Smooth muscle cell (in vitro differentiated cells): ENCODE measurements around the gene SLAMF6. TPM values are rescaled to one million over a fixed set of nuclear protein-coding genes. Genes with fewer than 3 reads are reported as not detected.

ENCODE experiments used
- DNase-seq: peaks from one replicate; lab custom pipeline; 2025; ENCODE audit not compliant: unreplicated experiment; lab: John Stamatoyannopoulos, UW
- H2AFZ ChIP-seq: fragments of 200-600 bp; sonication (generic); 2 replicates; pipeline ENCODE4 v1.6.0; 2016; ENCODE audit warnings: antibody characterized with exemption, low read depth, mild to moderate bottlenecking
- H3F3A ChIP-seq: fragments of 200-600 bp; sonication (generic); 2 replicates; pipeline ENCODE4 v1.6.0; 2017; ENCODE audit warnings: antibody characterized with exemption, low read depth
- H3K27ac ChIP-seq: fragments of 200-600 bp; sonication (generic); 2 replicates; pipeline ENCODE4 v1.5.1; 2016; ENCODE audit warnings: low read depth, mild to moderate bottlenecking
- H3K27me3 ChIP-seq: fragments of 200-600 bp; sonication (generic); 2 replicates; pipeline ENCODE4 v1.6.1; 2016; ENCODE audit warnings: low read depth, mild to moderate bottlenecking
- H3K36me3 ChIP-seq: fragments of 200-600 bp; sonication (generic); 2 replicates; pipeline ENCODE4 v1.5.1; 2016; ENCODE audit warnings: low read depth
- H3K4me1 ChIP-seq: fragments of 200-600 bp; sonication (generic); 2 replicates; pipeline ENCODE4 v1.5.1; 2016; ENCODE audit warnings: low read depth
- H3K4me2 ChIP-seq: fragments of 200-600 bp; sonication (generic); 2 replicates; pipeline ENCODE4 v1.6.0; 2016; ENCODE audit warnings: mild to moderate bottlenecking
- H3K4me3 ChIP-seq: fragments of 200-600 bp; sonication (generic); 2 replicates; pipeline ENCODE4 v1.5.1; 2016; ENCODE audit warnings: mild to moderate bottlenecking
- H3K79me2 ChIP-seq: fragments of 200-600 bp; sonication (generic); 2 replicates; pipeline ENCODE4 v1.6.0; 2016; ENCODE audit warnings: low read depth, mild to moderate bottlenecking
- H3K9ac ChIP-seq: fragments of 200-600 bp; sonication (generic); 2 replicates; pipeline ENCODE4 v1.6.0; 2016; ENCODE audit warnings: low read depth
- H3K9me3 ChIP-seq: fragments of 200-600 bp; sonication (generic); replicated peaks from 2 replicates; pipeline ENCODE4 v1.5.1; 2016; ENCODE audit warnings: low read depth
- H4K20me1 ChIP-seq: fragments of 200-600 bp; sonication (generic); 2 replicates; pipeline ENCODE4 v1.6.0; 2016; ENCODE audit warnings: low read depth
- WGBS: methylation state at CpG from one replicate; pipeline ENCODE4 v1.1.7; 2016; ENCODE audit warnings: low lambda C conversion rate; 5-methylcytosine and 5-hydroxymethylcytosine counted together
- polyA plus RNA-seq: library from polyadenylated mRNA; unstranded; fragments of >200 nt; fragmentation: Nextera tagmentation; extraction: Ambion mirVana; gene quantifications from 2 replicates; pipeline ENCODE4 v1.2.1, GENCODE V29; 2016
- total RNA-seq: library from RNA; depleted of rRNA; stranded (reverse); fragments of >200 nt; gene quantifications from 2 replicates; pipeline ENCODE4 v1.2.3, GENCODE V29; 2014
- TF ChIP-seq, protein P1 (sequence below): fragments of 200-600 bp; sonication (generic); IDR thresholded peaks from 2 replicates; pipeline ENCODE4 v1.5.1; 2017; ENCODE audit warnings: borderline replicate concordance, mild to moderate bottlenecking, antibody characterized with exemption; ENCODE audit not compliant: insufficient read depth, poor library complexity, severe bottlenecking

Gene SLAMF6
- total and polyA plus RNA-seq, 2 experiments from 2014 or later, result not detected

DNA sequence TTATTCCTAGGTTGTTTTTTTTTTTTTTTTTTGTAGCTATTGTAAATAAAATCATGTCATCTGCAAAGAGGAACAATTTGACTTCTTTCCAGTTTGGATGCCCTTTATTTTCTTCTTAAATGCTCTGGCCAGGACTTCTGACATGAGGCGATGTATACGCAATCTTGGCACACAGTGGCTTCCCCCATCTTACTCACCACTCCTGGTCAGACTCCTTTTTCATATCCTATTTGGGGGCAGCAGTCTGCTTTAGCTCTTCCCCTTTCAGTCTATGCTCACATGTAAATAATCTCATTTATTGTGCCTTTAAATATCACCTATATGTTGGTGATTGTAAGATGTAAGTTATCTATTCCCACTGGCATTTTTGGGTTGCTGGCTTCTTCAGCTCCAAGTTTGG, 56.1 kb downstream of the SLAMF6 start:
- H2AFZ ChIP-seq, result no peak overlapping the region
- H3K9me3 ChIP-seq, result no peaks in the 10 kb centered on the region
- H3K27ac ChIP-seq, result no peak overlapping the region
- TF ChIP-seq, protein P1, sequence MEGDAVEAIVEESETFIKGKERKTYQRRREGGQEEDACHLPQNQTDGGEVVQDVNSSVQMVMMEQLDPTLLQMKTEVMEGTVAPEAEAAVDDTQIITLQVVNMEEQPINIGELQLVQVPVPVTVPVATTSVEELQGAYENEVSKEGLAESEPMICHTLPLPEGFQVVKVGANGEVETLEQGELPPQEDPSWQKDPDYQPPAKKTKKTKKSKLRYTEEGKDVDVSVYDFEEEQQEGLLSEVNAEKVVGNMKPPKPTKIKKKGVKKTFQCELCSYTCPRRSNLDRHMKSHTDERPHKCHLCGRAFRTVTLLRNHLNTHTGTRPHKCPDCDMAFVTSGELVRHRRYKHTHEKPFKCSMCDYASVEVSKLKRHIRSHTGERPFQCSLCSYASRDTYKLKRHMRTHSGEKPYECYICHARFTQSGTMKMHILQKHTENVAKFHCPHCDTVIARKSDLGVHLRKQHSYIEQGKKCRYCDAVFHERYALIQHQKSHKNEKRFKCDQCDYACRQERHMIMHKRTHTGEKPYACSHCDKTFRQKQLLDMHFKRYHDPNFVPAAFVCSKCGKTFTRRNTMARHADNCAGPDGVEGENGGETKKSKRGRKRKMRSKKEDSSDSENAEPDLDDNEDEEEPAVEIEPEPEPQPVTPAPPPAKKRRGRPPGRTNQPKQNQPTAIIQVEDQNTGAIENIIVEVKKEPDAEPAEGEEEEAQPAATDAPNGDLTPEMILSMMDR, result no peak
- H3K36me3 ChIP-seq, result no peaks in the 10 kb centered on the region
- no peaks in the 10 kb centered on the region for H3K79me2 ChIP-seq
- DNase-seq, result no peak
- H3F3A ChIP-seq, result no peaks in the 10 kb centered on the region
- 98% methylated on average over 2 of the region's 2 CpGs for WGBS
- no peaks in the 10 kb centered on the region for H3K27me3 ChIP-seq
- H3K4me3 ChIP-seq, result no peak overlapping the region
- no peak overlapping the region for H3K9ac ChIP-seq
- H4K20me1 ChIP-seq, result no peaks in the 10 kb centered on the region
- no peak overlapping the region for H3K4me2 ChIP-seq
- H3K4me1 ChIP-seq, result no peaks in the 10 kb centered on the region

DNA sequence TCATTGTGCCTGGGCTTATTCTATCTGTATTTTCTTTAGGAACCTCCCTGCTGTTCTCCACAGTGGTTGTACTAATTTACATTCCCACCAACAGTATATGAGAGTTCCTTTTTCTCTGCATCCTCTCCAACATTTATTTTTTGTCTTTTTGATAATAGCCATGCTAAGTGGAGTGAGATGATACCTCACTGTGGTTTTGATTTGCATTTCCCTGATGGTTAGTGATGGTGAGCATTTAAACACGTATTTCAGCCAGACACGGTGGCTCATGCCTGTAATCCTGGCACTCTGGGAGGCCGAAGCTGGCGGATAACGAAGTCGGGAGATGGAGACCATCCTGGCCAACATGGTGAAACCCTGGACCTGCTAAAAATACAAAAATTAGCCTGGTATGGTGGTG, 57.9 kb downstream of the SLAMF6 start:
- Histone ChIP-seq H3K27ac (no peak overlapping the region), H3K4me3 (no peak overlapping the region), H3K27me3 (no peaks in the 10 kb centered on the region), H3K36me3 (no peaks in the 10 kb centered on the region), H3K79me2 (no peaks in the 10 kb centered on the region), H3F3A (no peaks in the 10 kb centered on the region), H3K9me3 (no peaks in the 10 kb centered on the region), H2AFZ (no peak overlapping the region), H3K9ac (no peak overlapping the region), H3K4me1 (no peaks in the 10 kb centered on the region), H3K4me2 (no peak overlapping the region), H4K20me1 (no peaks in the 10 kb centered on the region)
- WGBS, result 97% methylated on average over 6 of the region's 6 CpGs
- TF ChIP-seq, protein P1, result no peak
- no peak for DNase-seq

DNA sequence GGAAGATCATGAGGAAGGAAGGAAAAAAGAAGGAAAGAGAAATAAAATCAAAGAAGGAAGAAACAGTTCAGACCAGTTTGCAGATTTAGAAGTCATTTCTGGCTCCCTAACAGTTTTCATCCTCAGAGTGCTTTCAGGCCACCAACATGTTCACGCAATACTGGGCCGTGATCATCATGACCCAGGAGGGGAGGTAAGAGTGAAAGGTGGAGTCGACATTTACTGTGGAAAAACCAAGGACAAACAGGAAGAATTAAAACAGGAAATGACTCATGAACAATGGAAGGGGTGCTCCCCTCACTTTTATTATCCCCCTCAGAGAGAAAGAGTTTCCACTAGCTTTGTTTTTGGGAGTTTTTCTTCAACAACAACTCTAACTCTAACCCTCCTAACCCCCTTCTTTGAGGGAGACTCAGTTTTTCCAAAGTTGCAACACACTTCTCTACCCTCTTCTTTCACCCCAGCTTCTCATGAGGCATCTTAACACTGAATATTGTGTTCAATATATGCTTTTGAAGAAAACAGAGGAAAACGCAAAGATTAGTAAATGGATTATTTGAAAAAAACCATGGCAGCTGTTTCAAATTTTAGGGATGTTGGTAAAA, 62.3 kb downstream of the SLAMF6 start:
- no peaks in the 10 kb centered on the region for H4K20me1 ChIP-seq
- no peak overlapping the region for H3K4me2 ChIP-seq
- no peak overlapping the region for H3K27ac ChIP-seq
- no peaks in the 10 kb centered on the region for H3K36me3 ChIP-seq
- no peak overlapping the region for H3K9ac ChIP-seq
- H3K4me3 ChIP-seq, result no peak overlapping the region
- TF ChIP-seq, protein P1, result no peak
- no peak overlapping the region for H2AFZ ChIP-seq
- H3K9me3 ChIP-seq, result no peaks in the 10 kb centered on the region
- 89% methylated on average over 4 of the region's 4 CpGs for WGBS
- no peak for DNase-seq
- no peaks in the 10 kb centered on the region for H3K79me2 ChIP-seq
- no peaks in the 10 kb centered on the region for H3K4me1 ChIP-seq
- H3F3A ChIP-seq, result no peaks in the 10 kb centered on the region
- H3K27me3 ChIP-seq, result no peaks in the 10 kb centered on the region

DNA sequence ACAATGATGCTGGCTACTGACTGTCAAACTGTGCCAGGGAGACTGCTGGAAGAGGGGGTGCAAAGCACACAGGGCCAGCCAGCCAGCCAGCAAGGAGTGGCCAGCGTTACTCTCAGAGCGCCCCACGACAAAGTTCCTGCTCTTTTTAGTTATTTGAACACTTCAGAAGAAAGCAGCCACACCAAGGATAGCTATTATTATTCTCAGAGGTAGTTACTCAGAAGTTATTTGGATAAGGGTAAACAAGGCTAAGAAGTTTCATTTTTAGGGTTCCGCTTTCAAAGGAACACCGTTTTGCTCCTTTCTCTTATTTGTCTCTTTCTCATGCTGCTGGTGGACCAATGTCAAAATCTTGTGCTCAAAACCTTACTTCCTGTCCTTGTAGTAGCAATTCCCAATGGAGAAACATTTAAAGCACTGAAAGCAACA, 62.8 kb downstream of the SLAMF6 start:
- WGBS, result 90% methylated on average over 5 of the region's 5 CpGs
- Histone ChIP-seq H3K36me3 (no peaks in the 10 kb centered on the region), H3F3A (no peaks in the 10 kb centered on the region), H4K20me1 (no peaks in the 10 kb centered on the region), H3K9ac (no peak overlapping the region), H3K4me3 (no peak overlapping the region), H3K4me1 (no peaks in the 10 kb centered on the region), H3K4me2 (no peak overlapping the region), H2AFZ (no peak overlapping the region), H3K79me2 (no peaks in the 10 kb centered on the region), H3K27me3 (no peaks in the 10 kb centered on the region), H3K9me3 (no peaks in the 10 kb centered on the region), H3K27ac (no peak overlapping the region)
- TF ChIP-seq, protein P1, result no peak
- DNase-seq, result no peak
